MM.1S (cell line): Measurements from ENCODE around the gene PPHLN1.

Experiments
- DNase-seq: peaks from one replicate; pipeline ENCODE4 v3.0.0-alpha.2; 2015
- H2AFZ ChIP-seq: fragments of 300-600 bp; sonication (generic); 2 replicates; pipeline ENCODE4 v1.6.0; 2016; ENCODE audit warnings: antibody characterized with exemption, low read length
- H3F3A ChIP-seq: fragments of 300-600 bp; sonication (generic); 2 replicates; pipeline ENCODE4 v1.6.1; 2016; ENCODE audit warnings: mild to moderate bottlenecking, antibody characterized with exemption, low read length, moderate library complexity, mixed read lengths; ENCODE audit not compliant: insufficient read depth
- H3K27ac ChIP-seq: fragments of 300-600 bp; sonication (generic); 2 replicates; pipeline ENCODE4 v1.5.1; 2016; ENCODE audit warnings: mild to moderate bottlenecking, low read length
- H3K27me3 ChIP-seq: fragments of 300-600 bp; sonication (generic); replicated peaks from 2 replicates; pipeline ENCODE4 v1.6.0; 2016; ENCODE audit warnings: low read length; ENCODE audit not compliant: insufficient read depth
- H3K36me3 ChIP-seq: fragments of 300-600 bp; sonication (generic); replicated peaks from 2 replicates; pipeline ENCODE4 v1.6.1; 2016; ENCODE audit warnings: mild to moderate bottlenecking, low read length, mixed read lengths; ENCODE audit not compliant: insufficient read depth
- H3K4me1 ChIP-seq: fragments of 300-600 bp; sonication (generic); 2 replicates; pipeline ENCODE4 v1.6.1; 2016; ENCODE audit warnings: low read length, mixed read lengths
- H3K4me2 ChIP-seq: fragments of 300-600 bp; sonication (generic); 2 replicates; pipeline ENCODE4 v1.6.0; 2016; ENCODE audit warnings: low read depth, low read length
- H3K4me3 ChIP-seq: fragments of 300-600 bp; sonication (generic); 2 replicates; pipeline ENCODE4 v1.5.1; 2016; ENCODE audit warnings: low read length, mixed read lengths
- H3K79me2 ChIP-seq: fragments of 300-600 bp; sonication (generic); 2 replicates; pipeline ENCODE4 v1.6.1; 2016; ENCODE audit warnings: mixed run types, low read length, mixed read lengths
- H3K9ac ChIP-seq: fragments of 300-600 bp; sonication (generic); 2 replicates; pipeline ENCODE4 v1.6.1; 2016; ENCODE audit warnings: low read length, mixed read lengths
- H3K9me2 ChIP-seq: fragments of 300-600 bp; sonication (generic); replicated peaks from 2 replicates; pipeline ENCODE4 v1.6.1; 2016; ENCODE audit warnings: mild to moderate bottlenecking, low read length, mixed read lengths; ENCODE audit not compliant: insufficient read depth
- H3K9me3 ChIP-seq: fragments of 300-600 bp; sonication (generic); replicated peaks from 2 replicates; pipeline ENCODE4 v1.6.1; 2016; ENCODE audit warnings: mild to moderate bottlenecking, low read length, mixed read lengths; ENCODE audit not compliant: insufficient read depth
- H4K20me1 ChIP-seq: fragments of 300-600 bp; sonication (generic); 2 replicates; pipeline ENCODE4 v1.6.1; 2016; ENCODE audit warnings: mild to moderate bottlenecking, low read length, moderate library complexity, mixed read lengths; ENCODE audit not compliant: insufficient read depth
- EZH2 ChIP-seq: fragments of 300-600 bp; sonication (generic); optimal IDR thresholded peaks from 2 replicates; pipeline ENCODE3; 2017; ENCODE audit warnings: low read depth, mild to moderate bottlenecking, antibody characterized with exemption, low read length, mixed read lengths
- EZH2phosphoT487 ChIP-seq: fragments of 300-600 bp; sonication (generic); IDR thresholded peaks from 2 replicates; pipeline ENCODE4 v1.6.1; 2018; ENCODE audit warnings: antibody characterized with exemption, low read length
- TF ChIP-seq, protein P1 (sequence below): fragments of 300-600 bp; sonication (generic); IDR thresholded peaks from 2 replicates; pipeline ENCODE4 v1.5.1; 2016; ENCODE audit warnings: antibody characterized with exemption, low read length, mixed read lengths

The PPHLN1 gene

DNA sequence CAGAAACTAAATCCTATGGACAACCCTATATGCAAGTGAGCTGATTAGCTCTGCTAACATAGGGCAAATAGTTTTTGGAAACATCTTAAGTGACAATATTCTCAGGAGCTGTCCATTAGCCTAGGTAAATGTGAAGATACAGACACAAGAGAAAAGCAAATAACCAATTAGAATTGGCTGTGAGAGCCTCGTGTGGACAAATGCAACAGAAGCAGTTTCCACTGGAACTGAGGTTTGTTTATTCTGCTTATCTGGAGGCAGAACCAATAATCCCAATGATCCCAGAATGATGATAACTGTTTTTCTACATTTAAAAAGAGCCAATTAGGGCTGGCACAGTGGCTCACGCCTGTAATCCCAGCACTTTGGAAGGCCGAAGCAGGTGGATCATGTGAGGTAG is 44.7 kb upstream of the PPHLN1 start:
- Histone ChIP-seq H3K27me3 (no peaks in the 10 kb centered on the region), H3K9me3 (no peaks in the 10 kb centered on the region), H2AFZ (no peak overlapping the region), H3F3A (no peaks in the 10 kb centered on the region), H3K79me2 (no peaks in the 10 kb centered on the region), H3K27ac (no peak overlapping the region), H3K9ac (no peak overlapping the region), H3K4me3 (no peak overlapping the region), H3K36me3 (no peaks in the 10 kb centered on the region), H3K4me1 (no peaks in the 10 kb centered on the region), H4K20me1 (no peaks in the 10 kb centered on the region), H3K9me2 (no peaks in the 10 kb centered on the region), H3K4me2 (no peak overlapping the region)
- no peak for TF ChIP-seq EZH2
- TF ChIP-seq EZH2phosphoT487: no peak
- TF ChIP-seq, protein P1, sequence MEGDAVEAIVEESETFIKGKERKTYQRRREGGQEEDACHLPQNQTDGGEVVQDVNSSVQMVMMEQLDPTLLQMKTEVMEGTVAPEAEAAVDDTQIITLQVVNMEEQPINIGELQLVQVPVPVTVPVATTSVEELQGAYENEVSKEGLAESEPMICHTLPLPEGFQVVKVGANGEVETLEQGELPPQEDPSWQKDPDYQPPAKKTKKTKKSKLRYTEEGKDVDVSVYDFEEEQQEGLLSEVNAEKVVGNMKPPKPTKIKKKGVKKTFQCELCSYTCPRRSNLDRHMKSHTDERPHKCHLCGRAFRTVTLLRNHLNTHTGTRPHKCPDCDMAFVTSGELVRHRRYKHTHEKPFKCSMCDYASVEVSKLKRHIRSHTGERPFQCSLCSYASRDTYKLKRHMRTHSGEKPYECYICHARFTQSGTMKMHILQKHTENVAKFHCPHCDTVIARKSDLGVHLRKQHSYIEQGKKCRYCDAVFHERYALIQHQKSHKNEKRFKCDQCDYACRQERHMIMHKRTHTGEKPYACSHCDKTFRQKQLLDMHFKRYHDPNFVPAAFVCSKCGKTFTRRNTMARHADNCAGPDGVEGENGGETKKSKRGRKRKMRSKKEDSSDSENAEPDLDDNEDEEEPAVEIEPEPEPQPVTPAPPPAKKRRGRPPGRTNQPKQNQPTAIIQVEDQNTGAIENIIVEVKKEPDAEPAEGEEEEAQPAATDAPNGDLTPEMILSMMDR: no peak
- DNase-seq: no peak

GRCh38 chr12:42281844-42282243 is 44.1 kb upstream of the PPHLN1 start:
- no peaks in the 10 kb centered on the region for H3K27me3 ChIP-seq
- no peak overlapping the region for H2AFZ ChIP-seq
- H3K9ac ChIP-seq: no peak overlapping the region
- H3F3A ChIP-seq: no peaks in the 10 kb centered on the region
- no peaks in the 10 kb centered on the region for H3K9me3 ChIP-seq
- H3K27ac ChIP-seq: no peak overlapping the region
- no peaks in the 10 kb centered on the region for H4K20me1 ChIP-seq
- no peaks in the 10 kb centered on the region for H3K79me2 ChIP-seq
- TF ChIP-seq, protein P1: no peak
- TF ChIP-seq EZH2phosphoT487 (no peak), EZH2 (no peak)
- H3K4me2 ChIP-seq: no peak overlapping the region
- H3K36me3 ChIP-seq: no peaks in the 10 kb centered on the region
- DNase-seq: no peak
- H3K4me3 ChIP-seq: no peak overlapping the region
- no peaks in the 10 kb centered on the region for H3K4me1 ChIP-seq
- no peaks in the 10 kb centered on the region for H3K9me2 ChIP-seq

DNA sequence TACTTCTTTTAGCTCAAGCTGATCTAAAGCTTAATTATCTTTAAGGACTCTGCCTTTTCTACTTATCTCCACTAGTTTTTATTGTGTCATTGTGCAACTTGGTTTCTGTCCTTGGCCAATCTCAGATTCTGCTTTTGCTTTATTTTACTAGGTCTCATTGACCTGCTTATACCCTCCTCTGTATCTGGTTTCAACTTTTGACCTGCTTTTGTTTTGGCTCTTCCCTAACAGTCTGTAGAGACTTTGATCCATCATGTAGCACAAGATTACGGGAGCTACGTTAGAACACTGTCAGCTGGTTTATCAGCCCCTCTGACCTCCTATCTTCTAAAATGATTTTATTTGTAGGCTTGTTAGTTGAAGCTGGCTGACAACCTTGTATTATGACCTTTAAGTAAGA is 43.7 kb upstream of the PPHLN1 start:
- no peaks in the 10 kb centered on the region for H3K4me1 ChIP-seq
- H3K9ac ChIP-seq: no peak overlapping the region
- H3K27me3 ChIP-seq: no peaks in the 10 kb centered on the region
- no peak overlapping the region for H3K4me2 ChIP-seq
- H3K36me3 ChIP-seq: no peaks in the 10 kb centered on the region
- H3K4me3 ChIP-seq: no peak overlapping the region
- H3K79me2 ChIP-seq: no peaks in the 10 kb centered on the region
- H3K9me3 ChIP-seq: no peaks in the 10 kb centered on the region
- H3K9me2 ChIP-seq: no peaks in the 10 kb centered on the region
- TF ChIP-seq EZH2phosphoT487 (no peak), EZH2 (no peak)
- TF ChIP-seq, protein P1: no peak
- no peaks in the 10 kb centered on the region for H4K20me1 ChIP-seq
- DNase-seq: no peak
- no peak overlapping the region for H2AFZ ChIP-seq
- no peak overlapping the region for H3K27ac ChIP-seq
- no peaks in the 10 kb centered on the region for H3F3A ChIP-seq
